PC-9 (cell line): ENCODE data around the gene CMIP. TPM values are rescaled to one million over a fixed set of nuclear protein-coding genes. Genes with fewer than 3 reads are reported as not detected.

Experiments used
- BruUV-seq: library from RNA; stranded (reverse); fragments of 400-500 nt; replicated peaks from 2 replicates; lab custom pipeline; 2021; lab: Mats Ljungman, UMichigan
- CTCF ChIA-PET: fragments of 300-600 bp; sonication (Branson Sonifier 250); formaldehyde crosslinking; loops from one replicate; lab custom pipeline; 2022; ENCODE audit warnings: antibody characterized with exemption; lab: Charles Lee
- POLR2A ChIA-PET: fragments of 300-600 bp; sonication (Branson Sonifier 250); formaldehyde crosslinking; loops from one replicate; lab custom pipeline; 2022; ENCODE audit warnings: antibody characterized with exemption; ENCODE audit not compliant: unreplicated experiment; lab: Charles Lee
- DNase-seq, 2 experiments: peaks; one replicate each; pipeline versions ENCODE4 v3.0.0 to v3.0.0-alpha.2; 2015 to 2022; ENCODE audit warnings: mixed read lengths in 1 of 2
- H2AFZ ChIP-seq: fragments of 200-600 bp; sonication (generic); 2 replicates; pipeline ENCODE4 v1.8.1; 2017; ENCODE audit warnings: antibody characterized with exemption
- H3F3A ChIP-seq: fragments of 200-600 bp; sonication (generic); 2 replicates; pipeline ENCODE4 v1.8.1; 2017; ENCODE audit warnings: antibody characterized with exemption, mild to moderate bottlenecking, low read depth; ENCODE audit not compliant: insufficient read depth
- H3K27ac ChIP-seq: fragments of 200-600 bp; sonication (generic); 2 replicates; pipeline ENCODE4 v1.6.1; 2016; ENCODE audit warnings: mixed run types
- H3K27me3 ChIP-seq: fragments of 200-600 bp; sonication (generic); 2 replicates; pipeline ENCODE4 v1.6.1; 2016; ENCODE audit warnings: low read depth, mixed run types; ENCODE audit not compliant: insufficient read depth
- H3K36me3 ChIP-seq: fragments of 200-600 bp; sonication (generic); 2 replicates; pipeline ENCODE4 v1.6.1; 2016; ENCODE audit warnings: low read depth, mixed run types
- H3K4me1 ChIP-seq: fragments of 200-600 bp; sonication (generic); replicated peaks from 2 replicates; pipeline ENCODE4 v1.6.1; 2016; ENCODE audit warnings: mixed run types; ENCODE audit not compliant: insufficient read depth
- H3K4me2 ChIP-seq: fragments of 200-600 bp; sonication (generic); 2 replicates; pipeline ENCODE4 v1.6.1; 2017; ENCODE audit warnings: mixed run types
- H3K4me3 ChIP-seq: fragments of 200-600 bp; sonication (generic); 2 replicates; pipeline ENCODE4 v1.6.1; 2016; ENCODE audit warnings: mixed run types
- H3K79me2 ChIP-seq: fragments of 200-600 bp; sonication (generic); 2 replicates; pipeline ENCODE4 v1.6.1; 2017; ENCODE audit warnings: low read depth, mixed run types
- H3K9me2 ChIP-seq: fragments of 200-600 bp; sonication (generic); 2 replicates; pipeline ENCODE4 v1.8.1; 2017; ENCODE audit warnings: mild to moderate bottlenecking; ENCODE audit not compliant: insufficient read depth
- H3K9me3 ChIP-seq: fragments of 200-600 bp; sonication (generic); 2 replicates; pipeline ENCODE4 v1.8.1; 2016; ENCODE audit warnings: low read depth; ENCODE audit not compliant: insufficient read depth
- H4K20me1 ChIP-seq: fragments of 200-600 bp; sonication (generic); 2 replicates; pipeline ENCODE4 v1.8.1; 2017; ENCODE audit not compliant: insufficient read depth
- EZH2 ChIP-seq: fragments of 200-600 bp; sonication (generic); IDR thresholded peaks from 2 replicates; pipeline ENCODE4 v1.8.0; 2017; ENCODE audit warnings: antibody characterized with exemption, low read depth
- intact Hi-C: fragments of 100-400 bp; cut with micrococcal nuclease; formaldehyde crosslinking; loops from one replicate; pipeline ENCODE4 v1.10.0; 2022; ENCODE audit not compliant: unreplicated experiment
- total RNA-seq: library from RNA; stranded (reverse); gene quantifications from 2 replicates; pipeline ENCODE4 v1.2.3, GENCODE V29; 2021
- TF ChIP-seq, protein P1 (sequence below): fragments of 200-600 bp; sonication (generic); conservative IDR thresholded peaks from 2 replicates; pipeline ENCODE4 v1.6.1; 2017; ENCODE audit warnings: mixed run types, antibody characterized with exemption, mild to moderate bottlenecking, moderate library complexity

The CMIP gene
- total RNA-seq, 1 experiment from 2014 or later: 96.6 TPM

GRCh38 chr16:81610936-81611335 is 166.3 kb downstream of the CMIP start:
- no peaks in the 10 kb centered on the region for H3K27me3 ChIP-seq
- H3K4me2 ChIP-seq: no peak overlapping the region
- ChIA-PET POLR2A (no interaction called here), CTCF (no interaction called here)
- TF ChIP-seq EZH2: no peak
- TF ChIP-seq, protein P1, sequence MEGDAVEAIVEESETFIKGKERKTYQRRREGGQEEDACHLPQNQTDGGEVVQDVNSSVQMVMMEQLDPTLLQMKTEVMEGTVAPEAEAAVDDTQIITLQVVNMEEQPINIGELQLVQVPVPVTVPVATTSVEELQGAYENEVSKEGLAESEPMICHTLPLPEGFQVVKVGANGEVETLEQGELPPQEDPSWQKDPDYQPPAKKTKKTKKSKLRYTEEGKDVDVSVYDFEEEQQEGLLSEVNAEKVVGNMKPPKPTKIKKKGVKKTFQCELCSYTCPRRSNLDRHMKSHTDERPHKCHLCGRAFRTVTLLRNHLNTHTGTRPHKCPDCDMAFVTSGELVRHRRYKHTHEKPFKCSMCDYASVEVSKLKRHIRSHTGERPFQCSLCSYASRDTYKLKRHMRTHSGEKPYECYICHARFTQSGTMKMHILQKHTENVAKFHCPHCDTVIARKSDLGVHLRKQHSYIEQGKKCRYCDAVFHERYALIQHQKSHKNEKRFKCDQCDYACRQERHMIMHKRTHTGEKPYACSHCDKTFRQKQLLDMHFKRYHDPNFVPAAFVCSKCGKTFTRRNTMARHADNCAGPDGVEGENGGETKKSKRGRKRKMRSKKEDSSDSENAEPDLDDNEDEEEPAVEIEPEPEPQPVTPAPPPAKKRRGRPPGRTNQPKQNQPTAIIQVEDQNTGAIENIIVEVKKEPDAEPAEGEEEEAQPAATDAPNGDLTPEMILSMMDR: no peak
- no peak overlapping the region for H3K4me3 ChIP-seq
- H3K4me1 ChIP-seq: no peaks in the 10 kb centered on the region
- H3F3A ChIP-seq: peaks cover 25% of the 10 kb centered on the region; the same call in 1 of the 2 replicates
- no peaks in the 10 kb centered on the region; the same call in 1 of the 2 replicates for H3K36me3 ChIP-seq
- H4K20me1 ChIP-seq: peaks cover 13% of the 10 kb centered on the region
- no TSS peak for BruUV-seq
- intact Hi-C loops: no loop called here
- DNase-seq: no peak
- H3K9me2 ChIP-seq: no peaks in the 10 kb centered on the region
- H3K79me2 ChIP-seq: peaks cover 22% of the 10 kb centered on the region
- H2AFZ ChIP-seq: no peak overlapping the region
- no peak overlapping the region for H3K27ac ChIP-seq
- H3K9me3 ChIP-seq: no peaks in the 10 kb centered on the region

DNA sequence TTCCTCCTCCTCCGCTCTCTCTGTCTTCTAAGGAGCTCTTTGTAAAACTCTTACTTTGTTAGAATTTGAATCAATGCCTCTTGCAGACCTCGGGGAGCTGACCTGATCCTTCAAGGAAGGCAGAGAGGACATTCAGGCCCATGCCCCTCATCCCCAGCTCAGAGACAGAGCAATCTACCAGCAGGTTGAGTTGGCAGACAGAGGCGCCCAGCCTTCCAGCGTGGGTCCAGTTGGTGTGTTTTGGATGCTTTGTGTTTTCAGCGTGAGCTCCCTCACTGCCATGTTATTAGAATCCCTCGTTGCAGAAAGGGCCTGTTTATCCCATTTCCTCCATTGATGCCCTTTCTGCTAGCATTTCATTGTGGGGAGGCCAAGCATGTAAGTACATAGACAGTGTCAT is 167.1 kb downstream of the CMIP start:
- Histone ChIP-seq H3K9me3 (no peaks in the 10 kb centered on the region), H3K27ac (no peak overlapping the region), H3F3A (peaks cover 25% of the 10 kb centered on the region; the same call in 1 of the 2 replicates), H3K9me2 (no peaks in the 10 kb centered on the region), H3K4me2 (no peak overlapping the region), H3K4me1 (no peaks in the 10 kb centered on the region), H3K4me3 (no peak overlapping the region), H2AFZ (no peak overlapping the region), H3K27me3 (no peaks in the 10 kb centered on the region), H4K20me1 (peaks cover 18% of the 10 kb centered on the region), H3K36me3 (no peaks in the 10 kb centered on the region; the same call in 1 of the 2 replicates), H3K79me2 (peaks cover 22% of the 10 kb centered on the region)
- intact Hi-C loops: no loop called here
- TF ChIP-seq, protein P1: no peak
- no peak for TF ChIP-seq EZH2
- POLR2A ChIA-PET: no interaction called here
- CTCF ChIA-PET: no interaction called here
- TSS peak; percentile 8 for BruUV-seq
- no peak for DNase-seq

DNA sequence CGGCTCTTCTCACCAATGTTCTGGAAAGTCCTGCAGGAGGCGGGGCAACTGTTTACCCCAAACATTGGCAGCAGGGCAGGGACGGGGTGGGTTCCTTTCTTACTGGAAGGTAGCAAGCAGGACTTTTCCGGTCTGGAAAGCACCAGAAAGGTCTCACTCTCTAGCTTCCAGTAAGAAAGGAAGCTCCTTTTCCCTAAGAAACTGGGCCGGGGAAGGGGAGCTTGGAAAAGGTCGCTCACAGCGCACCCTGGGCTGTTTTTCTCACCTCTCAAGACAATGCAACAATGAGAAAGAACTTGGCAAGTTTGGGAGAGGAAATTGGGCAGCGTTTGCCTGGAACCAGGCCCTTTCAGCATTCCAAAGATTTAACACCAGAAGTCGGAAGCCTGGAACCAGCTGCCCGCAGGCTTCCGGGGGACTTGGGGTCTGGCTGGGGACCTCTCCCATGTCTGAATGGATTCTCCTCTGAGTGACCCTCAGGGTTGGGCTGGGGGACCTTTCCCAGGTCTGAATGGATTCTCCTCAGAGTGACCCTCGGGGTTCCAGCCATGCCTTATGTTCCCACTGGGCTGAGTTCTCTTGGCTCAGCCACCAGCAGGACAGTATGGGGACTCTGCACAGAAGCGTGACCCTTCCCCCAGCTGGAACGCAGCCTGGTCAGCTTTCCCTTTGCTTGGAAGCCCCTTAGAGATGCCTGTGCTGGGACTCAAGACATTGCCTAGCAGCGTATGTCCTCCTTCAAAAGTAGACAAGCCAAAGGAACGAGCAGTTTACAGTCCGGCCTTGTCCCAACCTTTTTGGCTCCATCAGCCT is 167.9 kb downstream of the CMIP start:
- ChIA-PET CTCF (no interaction called here), POLR2A (no interaction called here)
- no peak overlapping the region for H3K4me2 ChIP-seq
- TF ChIP-seq, protein P1: no peak
- TF ChIP-seq EZH2: no peak
- no peaks in the 10 kb centered on the region for H3K27me3 ChIP-seq
- no peaks in the 10 kb centered on the region for H3K4me1 ChIP-seq
- H3K9me3 ChIP-seq: no peaks in the 10 kb centered on the region
- no peak overlapping the region for H3K4me3 ChIP-seq
- H2AFZ ChIP-seq: no peak overlapping the region
- peaks cover 22% of the 10 kb centered on the region for H3K79me2 ChIP-seq
- intact Hi-C loops: no loop called here
- no TSS peak for BruUV-seq
- H3F3A ChIP-seq: peaks cover 25% of the 10 kb centered on the region; the same call in 1 of the 2 replicates
- peaks cover 23% of the 10 kb centered on the region for H4K20me1 ChIP-seq
- H3K9me2 ChIP-seq: no peaks in the 10 kb centered on the region
- H3K36me3 ChIP-seq: no peaks in the 10 kb centered on the region; the same call in 1 of the 2 replicates
- DNase-seq: no peak
- no peak overlapping the region for H3K27ac ChIP-seq
